G401 (cell line): Measurements from ENCODE around the gene CTNNA1. TPM values are rescaled to one million over a fixed set of nuclear protein-coding genes. Genes with fewer than 3 reads are reported as not detected.

ENCODE experiments used
- DNase-seq: peaks from one replicate; pipeline ENCODE4 v3.0.0-alpha.2; 2015; ENCODE audit warnings: low spot score
- in situ Hi-C: cut with HindIII; loops from 2 replicates; pipeline ENCODE4 v1.10.0; 2016; ENCODE audit warnings: low sequenced_read_pairs, mixed read lengths
- total RNA-seq: library from RNA; depleted of rRNA; stranded (reverse); fragments of >200 nt; shearing (Covaris generic); gene quantifications from 2 replicates; pipeline ENCODE4 v1.2.3, GENCODE V29; 2014

The CTNNA1 gene
- total RNA-seq, 1 experiment from 2014 or later, result 229 TPM

DNA sequence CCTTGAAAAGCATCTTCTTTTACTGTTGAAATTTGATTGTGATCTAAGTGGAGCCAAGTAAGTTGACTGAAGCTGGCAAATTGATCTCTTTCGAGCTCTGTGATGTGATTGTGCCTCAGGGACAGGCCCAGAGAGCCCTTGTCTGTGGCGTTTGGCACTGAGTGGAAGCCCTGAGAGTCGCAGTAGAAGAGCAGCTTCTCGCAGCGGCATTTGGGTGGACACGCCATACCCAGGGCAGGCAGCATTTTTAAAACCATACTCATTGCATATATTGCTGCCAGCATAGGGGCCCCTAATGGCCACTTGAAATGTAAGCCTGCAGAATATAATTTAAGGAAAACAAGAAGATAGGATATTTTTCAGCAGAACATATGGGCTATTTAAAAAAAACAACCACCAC lies 121.0 kb downstream of the CTNNA1 start:
- peak; percentile 81 for DNase-seq

DNA sequence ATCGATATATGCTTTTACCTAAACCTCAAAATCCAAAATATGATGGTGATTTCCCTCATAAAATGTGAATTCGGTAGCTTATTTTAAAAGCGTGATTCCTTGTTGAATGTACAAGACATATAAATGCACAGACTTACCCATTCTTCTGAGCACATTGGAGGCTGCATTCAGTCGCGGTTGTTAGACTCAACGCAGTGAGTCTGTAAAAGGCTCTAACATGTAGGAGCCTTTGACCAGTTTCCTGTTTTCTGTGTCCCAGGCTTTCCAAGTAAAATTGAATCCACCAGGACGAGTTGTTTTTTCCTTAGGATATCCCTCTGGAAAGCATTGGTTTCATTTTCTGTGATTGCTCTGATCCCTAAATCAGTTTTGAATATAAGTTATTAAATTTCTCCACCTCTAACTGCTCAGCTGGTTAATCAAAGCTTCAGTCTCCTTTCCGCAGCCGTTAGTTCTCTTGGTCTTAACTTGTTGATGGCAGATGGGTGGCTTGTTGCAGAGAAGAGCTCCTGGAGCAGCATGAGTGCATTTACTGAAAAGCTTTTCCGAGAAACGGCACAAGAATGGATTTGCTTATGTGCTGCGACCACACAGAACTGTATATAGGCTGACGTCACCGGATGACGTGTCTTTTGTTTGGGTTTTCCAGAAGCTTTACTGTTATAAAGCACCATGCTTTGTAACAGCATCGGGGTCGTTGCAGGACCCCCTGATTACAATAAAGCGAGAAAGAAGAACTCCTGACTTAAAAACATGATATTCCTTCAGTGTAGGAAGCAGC lies 121.7 kb downstream of the CTNNA1 start, which contains the start of gene LRRTM2:
LRRTM2 (minus strand) TSS at position 565 of the 781 bp plus-strand sequence; CDS start at position 141, 424 bp downstream.
- peak; percentile 94 for DNase-seq
- in situ Hi-C loops, result no loop called here

More for the DNA sequence above, 121.0 kb downstream of the CTNNA1 start:
- in situ Hi-C loops, result no loop called here

DNA sequence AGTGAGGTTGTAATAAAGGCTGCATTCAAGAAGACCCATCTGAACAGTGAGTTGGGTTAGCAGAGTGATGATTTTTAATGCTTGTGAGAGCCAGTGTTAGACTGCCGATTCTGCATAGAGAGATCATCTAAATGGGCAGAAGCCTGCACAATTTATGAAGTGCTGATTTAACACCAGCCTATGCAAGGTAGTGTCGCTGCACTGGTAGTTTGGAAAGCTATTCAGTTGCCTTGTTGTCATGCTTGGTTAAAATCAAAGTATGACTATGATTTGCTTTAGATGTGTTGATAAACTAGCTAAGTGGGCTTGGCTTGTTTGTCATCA lies 122.3 kb downstream of the CTNNA1 start:
- in situ Hi-C loops, result no loop called here
- DNase-seq, result no peak

DNA sequence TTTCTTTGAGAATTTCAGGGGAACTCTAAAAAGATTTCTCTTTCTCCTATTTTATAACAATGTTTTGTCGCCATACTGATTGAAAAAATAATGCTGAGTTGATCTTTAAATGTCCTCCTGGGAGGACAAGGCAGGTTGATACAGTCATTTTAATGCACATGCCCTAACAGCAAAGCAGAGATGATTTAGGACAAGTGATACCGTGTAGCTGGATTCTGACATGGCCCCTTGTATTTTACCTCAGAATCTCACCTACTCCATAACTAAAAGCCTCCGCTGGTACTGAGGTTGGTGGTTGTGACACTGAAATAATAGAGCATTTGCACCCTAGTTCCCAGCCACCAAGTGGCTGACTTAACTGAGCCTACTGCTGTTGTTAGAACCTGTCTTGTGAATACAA lies 122.7 kb downstream of the CTNNA1 start:
- in situ Hi-C loops, result no loop called here
- peak; percentile 50 for DNase-seq

DNA sequence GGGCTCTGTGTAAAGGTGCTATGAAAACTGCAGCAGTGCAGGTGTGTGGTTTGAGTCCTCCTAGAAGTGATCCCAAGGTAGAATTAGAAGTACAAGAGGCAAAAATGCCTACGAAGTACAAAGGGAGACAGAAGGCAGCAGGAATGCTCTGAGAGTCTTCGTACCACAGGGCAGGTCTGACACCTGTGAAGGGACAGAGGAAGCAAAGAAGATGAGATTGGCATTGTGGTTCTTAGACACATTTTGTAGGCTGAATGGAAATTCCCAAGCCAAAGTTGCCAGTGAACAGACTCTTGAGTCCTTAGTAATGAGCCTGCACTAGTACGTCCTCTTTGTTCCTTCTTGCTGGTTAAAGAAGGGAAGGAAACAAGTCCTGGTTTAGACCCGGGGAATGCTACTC lies 123.6 kb downstream of the CTNNA1 start:
- in situ Hi-C loops, result no loop called here
- DNase-seq, result no peak

DNA sequence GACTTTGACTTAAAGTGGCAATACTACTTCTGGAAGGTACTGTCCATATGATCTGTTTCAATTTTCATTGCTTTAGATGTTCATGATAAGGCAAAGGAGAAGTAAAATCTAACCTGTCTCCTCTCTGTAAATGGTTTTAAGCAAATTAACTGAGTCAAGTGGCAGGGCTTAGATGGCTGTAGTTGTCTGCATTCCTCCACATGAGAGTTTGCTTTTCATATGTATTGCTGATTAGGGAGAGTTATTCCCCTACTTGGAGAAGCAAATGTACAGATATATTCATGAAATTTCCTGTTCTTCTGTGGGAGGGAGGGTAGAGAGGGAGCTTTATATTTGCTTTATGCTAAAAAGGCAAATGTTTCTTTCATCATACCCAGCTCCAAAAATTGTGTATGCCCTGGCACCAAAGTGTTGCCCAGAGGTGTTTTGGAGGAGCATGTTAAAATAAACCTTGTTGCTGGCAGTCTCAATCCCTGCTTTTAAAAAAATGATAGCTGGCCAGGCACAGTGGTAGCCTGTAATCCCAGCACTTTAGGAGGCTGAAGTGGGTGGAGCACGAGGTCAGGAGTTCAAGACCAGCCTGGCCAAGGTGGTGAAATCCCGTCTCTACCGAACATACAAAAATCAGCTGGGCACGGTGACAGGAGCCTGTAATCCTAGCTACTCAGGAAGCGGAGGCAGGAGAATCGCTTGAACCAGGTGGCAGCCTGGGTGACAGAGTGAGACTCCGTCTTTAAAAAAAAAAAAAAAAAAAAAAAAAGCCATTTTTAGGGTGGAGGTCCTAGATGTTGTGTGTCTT lies 125.4 kb downstream of the CTNNA1 start:
- in situ Hi-C loops, result no loop called here

DNA sequence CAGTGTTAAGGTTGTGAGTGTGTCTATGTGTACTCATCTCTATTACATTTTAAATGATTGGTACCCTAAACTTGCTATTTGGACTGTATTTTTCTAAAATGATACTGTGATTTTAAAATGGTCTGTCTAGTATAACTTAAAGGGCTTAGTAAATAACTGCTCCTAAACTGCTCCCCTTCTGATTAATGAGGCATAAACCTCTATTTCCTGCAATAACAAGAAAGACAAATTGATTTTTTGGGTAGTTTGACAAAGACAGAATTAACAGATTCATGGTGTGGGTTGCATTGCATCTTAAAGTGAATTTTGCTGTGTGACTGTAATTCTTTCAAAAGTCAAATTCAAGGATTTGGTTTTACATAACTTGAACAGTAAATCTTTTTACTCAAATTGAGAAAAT lies 130.0 kb downstream of the CTNNA1 start:
- in situ Hi-C loops, result no loop called here
- DNase-seq, result no peak

More for the DNA sequence above, 125.4 kb downstream of the CTNNA1 start:
- DNase-seq, result no peak

DNA sequence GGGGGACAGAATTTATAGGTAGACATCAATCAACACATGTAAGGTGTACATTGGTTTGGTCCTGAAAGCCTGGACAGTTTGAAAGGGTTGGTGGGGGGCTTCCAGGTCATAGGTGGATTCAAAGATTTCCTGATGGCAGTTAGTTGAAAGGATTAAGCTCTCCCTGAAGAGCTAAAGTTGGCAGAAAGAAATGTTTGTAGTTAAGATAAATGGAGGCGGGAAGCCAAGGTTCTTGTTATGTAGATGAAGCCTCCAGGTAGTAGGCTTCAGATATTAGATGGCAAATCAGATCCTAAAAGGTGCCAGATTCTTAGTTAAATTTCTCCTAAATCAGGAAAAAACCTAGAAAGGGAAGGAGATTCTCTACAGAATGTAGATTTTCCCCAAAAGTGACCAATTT lies 130.9 kb downstream of the CTNNA1 start:
- DNase-seq, result no peak
- in situ Hi-C loops, result no loop called here

DNA sequence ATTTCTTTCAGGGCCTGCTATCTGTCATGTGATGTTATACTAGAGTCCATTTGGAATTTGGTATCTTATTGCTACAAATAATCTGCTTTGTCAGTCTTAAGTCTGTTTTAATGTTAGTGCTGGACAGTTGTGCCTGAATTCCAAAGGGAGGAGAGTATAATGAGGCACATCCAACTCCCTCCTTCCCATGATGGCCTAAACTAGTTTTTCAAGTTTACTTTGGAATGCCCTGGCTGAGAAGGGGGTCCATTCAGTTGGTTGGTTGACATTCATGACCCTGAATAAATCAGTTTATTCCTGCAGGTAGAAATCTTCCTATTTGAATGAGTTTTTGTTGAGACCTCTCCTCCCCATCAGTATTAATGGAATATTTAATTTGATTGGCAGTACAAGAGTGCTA lies 131.3 kb downstream of the CTNNA1 start:
- in situ Hi-C loops, result no loop called here
- DNase-seq, result no peak

DNA sequence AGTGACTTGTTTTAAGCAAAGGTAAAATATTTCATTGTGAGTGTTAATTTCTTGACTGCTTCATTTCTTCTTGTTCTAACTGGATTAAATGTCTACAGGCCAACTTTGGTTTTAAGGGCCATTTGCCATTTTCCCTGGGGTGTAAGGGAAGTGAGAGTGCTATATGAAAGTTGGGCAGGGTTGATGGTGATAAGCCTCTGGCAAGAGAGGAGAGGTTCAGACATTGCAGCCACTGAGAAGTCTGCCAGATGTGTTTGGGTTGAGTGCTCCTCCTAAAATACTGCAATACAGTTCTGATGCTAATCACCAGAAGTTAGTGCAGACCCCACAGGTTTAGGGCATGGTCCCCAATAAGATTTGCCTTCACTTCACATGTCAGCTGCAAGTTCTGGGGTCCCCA lies 136.8 kb downstream of the CTNNA1 start:
- DNase-seq, result no peak
- in situ Hi-C loops, result no loop called here

DNA sequence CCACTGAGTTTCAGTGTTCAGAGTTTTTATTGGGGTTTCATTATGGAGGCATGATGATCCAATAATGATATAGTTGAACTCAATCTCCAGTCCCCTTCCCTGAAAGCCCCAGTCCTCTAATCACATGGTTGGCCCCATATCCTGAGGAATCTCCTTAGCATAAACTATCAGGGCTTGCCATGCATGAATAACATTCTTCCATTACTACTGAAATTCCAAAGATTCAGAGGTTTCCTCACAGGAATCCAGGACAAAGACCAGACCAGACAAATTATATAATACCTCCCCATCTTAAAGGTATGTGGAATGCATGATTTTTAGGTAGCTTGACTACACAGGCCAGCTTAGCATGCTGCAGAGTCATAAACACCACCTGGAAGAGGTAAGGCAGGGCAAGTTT lies 137.4 kb downstream of the CTNNA1 start:
- in situ Hi-C loops, result no loop called here
- no peak for DNase-seq

DNA sequence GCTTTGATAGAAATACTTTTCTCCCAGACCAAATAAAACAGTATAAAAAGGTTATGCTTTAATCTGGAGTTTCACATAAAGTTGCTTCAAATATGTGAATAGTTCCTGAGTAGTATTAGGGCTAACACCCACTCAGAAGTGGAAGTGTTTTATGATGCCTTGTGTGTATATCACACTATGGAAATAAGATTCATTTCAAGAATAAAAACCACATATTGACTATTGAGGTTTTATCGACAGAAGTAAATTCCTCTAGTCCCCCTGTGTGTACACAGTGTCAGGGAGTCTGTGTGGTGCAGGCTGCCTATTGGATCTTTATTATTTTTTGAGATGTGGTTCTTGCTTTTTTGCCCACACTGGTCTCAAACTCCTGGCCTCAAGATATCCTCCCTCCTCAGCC lies 142.7 kb downstream of the CTNNA1 start:
- in situ Hi-C loops, result loop anchor here (5.0 kb wide), 1 partner anchor 36 kb away; no protein-coding TSS in a partner anchor

DNA sequence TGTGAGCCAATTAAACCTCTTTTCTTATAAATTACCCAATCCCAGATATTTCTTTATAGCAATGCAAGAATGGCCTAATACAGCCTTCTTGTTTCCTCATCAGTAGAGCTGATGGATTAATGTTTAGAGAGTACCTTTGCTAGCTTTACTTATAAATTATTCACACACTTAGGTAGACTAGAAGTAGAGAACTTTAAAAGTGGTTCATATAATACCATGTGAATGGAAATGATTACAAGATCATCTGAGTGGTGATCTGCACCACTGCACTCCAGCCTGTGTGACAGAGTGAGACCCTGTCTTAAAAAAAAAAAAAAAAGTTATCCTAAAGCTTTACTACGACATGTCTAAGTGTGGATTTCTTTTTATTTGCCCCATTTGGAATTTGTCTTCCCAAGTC lies 145.1 kb downstream of the CTNNA1 start:
- DNase-seq, result no peak
- in situ Hi-C loops, result loop anchor here (5.0 kb wide), 1 partner anchor 34 kb away; no protein-coding TSS in a partner anchor

More for the DNA sequence above, 142.7 kb downstream of the CTNNA1 start:
- DNase-seq, result no peak

DNA sequence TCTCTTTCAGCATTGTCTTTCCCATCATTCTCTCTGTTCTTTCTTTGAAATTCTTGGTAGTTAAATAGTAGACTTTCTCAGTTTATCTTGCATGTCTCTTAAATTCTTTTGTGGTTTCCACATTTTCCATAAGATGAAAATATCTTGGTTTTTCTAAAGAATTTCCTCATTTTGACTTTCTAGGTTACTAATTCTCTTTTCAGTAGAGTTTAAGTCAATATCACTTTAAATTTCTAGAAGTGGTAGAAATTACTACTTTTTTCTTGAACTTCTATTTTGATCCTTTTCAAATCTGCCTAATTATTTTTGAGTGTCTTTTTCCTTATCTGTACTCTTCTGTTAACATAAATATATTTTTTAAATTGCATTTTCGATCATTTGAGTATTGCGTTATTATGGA lies 145.5 kb downstream of the CTNNA1 start:
- in situ Hi-C loops, result loop anchor here (5.0 kb wide), 1 partner anchor 34 kb away; no protein-coding TSS in a partner anchor

DNA sequence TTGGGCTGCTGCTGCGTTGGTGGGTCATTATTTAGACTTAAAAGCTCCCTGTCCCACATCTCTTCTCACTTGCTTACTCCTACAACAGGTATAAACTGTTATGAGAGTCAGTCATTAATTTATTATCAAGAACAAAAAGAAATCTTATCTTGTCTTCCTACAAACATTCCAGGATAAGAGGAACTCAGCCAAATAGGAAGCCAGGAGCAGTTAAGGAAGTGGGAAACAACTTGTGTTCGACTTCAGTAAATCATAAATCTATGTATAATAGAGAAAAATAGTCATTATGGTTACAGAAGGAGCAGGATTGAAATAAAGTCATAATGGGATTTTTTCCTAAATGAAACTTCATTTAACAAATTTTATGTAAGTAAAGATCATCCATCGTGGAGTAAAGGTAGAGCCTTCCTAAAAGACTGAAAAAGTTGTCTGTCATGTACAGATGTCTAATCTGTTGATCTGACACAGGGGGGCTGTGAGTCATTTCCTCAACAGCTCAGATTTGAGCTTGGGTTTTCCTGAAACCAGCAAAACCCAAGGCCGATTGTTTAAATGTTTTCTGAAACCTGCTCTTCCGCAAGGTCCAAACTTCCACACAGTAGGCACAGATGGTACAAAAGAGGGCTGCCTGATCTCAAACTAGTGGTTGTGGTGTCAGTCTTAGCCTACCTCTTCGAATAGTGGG lies 147.2 kb downstream of the CTNNA1 start:
- in situ Hi-C loops, result no loop called here
- DNase-seq, result no peak

More for the DNA sequence above, 145.5 kb downstream of the CTNNA1 start:
- no peak for DNase-seq

DNA sequence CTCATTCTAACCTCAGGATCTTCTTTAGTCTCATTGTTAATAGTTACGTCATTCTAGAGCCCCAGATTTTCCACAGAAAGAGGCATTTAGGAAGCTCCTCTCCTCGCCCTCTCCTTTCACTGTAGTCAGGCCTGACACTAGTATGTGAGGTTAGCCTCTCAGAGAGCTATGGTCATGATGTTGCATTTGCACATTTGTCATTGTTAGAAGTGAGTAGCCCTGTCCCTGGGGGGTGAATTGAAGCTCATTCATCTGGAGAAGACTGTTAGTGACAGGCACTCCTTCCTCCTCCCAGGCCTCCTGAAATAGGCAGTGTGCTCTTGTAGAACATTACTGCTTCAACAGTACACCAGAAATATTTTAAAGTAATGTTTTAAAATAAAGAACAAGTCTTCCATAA lies 148.5 kb downstream of the CTNNA1 start:
- in situ Hi-C loops, result no loop called here
- no peak for DNase-seq

DNA sequence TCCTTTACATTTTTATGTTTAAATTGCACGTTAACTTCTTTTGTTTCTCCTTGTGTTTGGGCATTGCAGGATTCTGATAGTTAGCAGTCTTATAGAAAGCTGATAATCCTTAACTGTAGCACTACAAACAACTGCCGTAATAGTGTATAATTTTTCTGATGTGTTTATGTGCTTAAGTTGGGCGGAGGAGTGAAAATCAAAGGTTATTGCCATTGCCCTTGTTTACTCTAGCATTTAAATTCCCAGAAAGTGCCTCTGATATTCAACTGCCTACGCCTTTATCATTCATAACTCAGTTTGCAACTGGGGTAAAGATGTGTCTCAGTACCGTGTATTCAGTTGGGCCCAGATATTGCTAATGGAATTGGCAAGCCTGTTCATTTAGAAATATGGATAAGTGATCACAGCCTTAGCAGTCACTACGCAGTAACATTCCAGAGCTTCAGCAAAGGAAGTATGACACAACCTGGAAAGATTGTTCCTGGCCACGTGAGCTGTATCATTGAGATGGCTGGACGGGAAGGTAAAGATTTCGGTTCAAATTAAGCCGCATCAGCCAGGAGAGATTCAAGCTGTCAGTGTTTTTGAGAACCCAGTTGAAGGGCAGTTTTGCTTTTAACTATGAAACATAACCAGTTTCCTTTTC lies 150.0 kb downstream of the CTNNA1 start:
- no peak for DNase-seq
- in situ Hi-C loops, result no loop called here

DNA sequence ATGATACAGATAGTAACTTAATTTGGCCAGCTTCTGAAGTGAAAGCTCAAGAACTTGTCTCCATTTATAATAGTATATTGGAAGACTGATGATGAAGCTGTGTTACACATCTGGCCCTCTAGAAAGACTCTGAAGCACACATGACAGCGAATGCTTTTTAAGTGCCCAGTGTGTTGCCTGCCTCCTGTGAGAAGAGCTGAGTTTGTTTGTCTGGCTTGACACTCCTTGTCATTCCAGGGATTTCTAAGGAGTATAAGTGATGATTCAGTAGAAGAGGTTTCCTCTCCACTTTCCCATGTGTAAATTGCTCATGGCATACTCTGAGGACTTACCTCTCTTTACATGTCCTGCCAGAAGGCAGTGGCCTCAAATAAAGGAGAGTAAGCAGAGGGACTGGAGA lies 152.3 kb downstream of the CTNNA1 start:
- in situ Hi-C loops, result no loop called here
- DNase-seq, result no peak

DNA sequence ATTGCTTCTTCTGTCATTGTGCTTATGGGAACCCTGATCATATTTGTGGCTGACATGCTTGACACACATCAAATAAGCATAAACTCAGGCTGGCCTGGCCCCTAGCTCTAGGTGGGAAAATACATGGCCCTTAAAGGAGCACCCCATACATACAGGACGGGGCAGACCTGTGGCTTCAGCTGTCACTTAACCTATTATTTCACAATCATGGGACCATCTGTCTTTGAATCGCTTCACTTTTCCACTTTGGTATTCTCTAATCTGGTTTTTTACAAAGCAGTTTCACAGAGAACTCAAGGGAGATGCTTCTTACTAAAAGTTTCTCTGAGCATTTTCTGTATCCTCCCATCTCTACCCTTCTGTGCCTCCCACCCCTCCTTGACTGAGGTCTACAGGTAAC lies 156.5 kb downstream of the CTNNA1 start:
- in situ Hi-C loops, result no loop called here
- DNase-seq, result no peak
